Measurements from ENCODE around the gene PZP. TPM values are rescaled to one million over a fixed set of nuclear protein-coding genes. Genes with fewer than 3 reads are reported as not detected.
"Not testable (repeated sequence)": the region's sequence is repeated elsewhere in the genome, so short reads cannot be mapped to it uniquely, and the experiment has no call there.

Gene PZP
- total RNA-seq, 6 experiments from 2014 or later = not detected

- H3K4me3 Mint-ChIP-seq = no peak overlapping the region
- no peak for DNase-seq
- peaks cover 23% of the 10 kb centered on the region for H3K9me3 Mint-ChIP-seq
- no peak for TF ChIP-seq CTCF (IDR thresholded peaks at IDR 0.05)
- no peaks in the 10 kb centered on the region for H3K36me3 Mint-ChIP-seq (ENCODE audit: low read depth)
- H3K27ac Mint-ChIP-seq = no peak overlapping the region
- H3K4me1 Mint-ChIP-seq (ENCODE audit: low read depth) = no peaks in the 10 kb centered on the region
- H3K27me3 Mint-ChIP-seq (ENCODE audit: insufficient read depth) = no peaks in the 10 kb centered on the region; the same call in 1 of the 2 replicates
These were observed 13.3 kb upstream of the PZP start for GRCh38 chr12:9221483-9221882.

DNA sequence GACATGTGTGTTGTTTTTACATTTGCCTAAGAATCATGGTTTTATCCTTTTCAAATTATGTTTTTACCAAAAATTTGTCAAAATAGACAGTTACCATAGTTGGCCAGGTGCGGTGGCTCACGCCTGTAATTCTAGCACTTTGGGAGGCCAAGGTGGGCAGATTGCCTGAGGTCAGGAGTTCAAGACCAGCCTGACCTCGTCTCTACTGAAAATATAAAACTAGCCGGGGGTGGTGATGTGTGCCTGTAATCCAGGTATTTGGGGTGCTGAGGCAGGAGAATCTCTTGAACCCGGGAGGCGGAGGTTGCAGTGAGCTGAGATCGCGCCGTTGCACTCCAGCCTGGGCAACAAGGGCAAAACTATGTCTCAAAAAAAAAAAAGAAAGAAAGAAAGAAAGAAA is 12.8 kb upstream of the PZP start:
- H3K27me3 Mint-ChIP-seq (ENCODE audit: insufficient read depth); H3K27ac Mint-ChIP-seq; DNase-seq; H3K4me1 Mint-ChIP-seq (ENCODE audit: low read depth); H3K4me3 Mint-ChIP-seq; H3K36me3 Mint-ChIP-seq (ENCODE audit: low read depth): not testable (repeated sequence)
- H3K9me3 Mint-ChIP-seq = peaks cover 25% of the 10 kb centered on the region

GRCh38 chr12:9214534-9214933 is 6.3 kb upstream of the PZP start:
- Mint-ChIP-seq H3K27ac (no peak overlapping the region), H3K4me3 (no peak overlapping the region), H3K27me3 (ENCODE audit: insufficient read depth) (peaks cover 1% of the 10 kb centered on the region), H3K9me3 (peaks cover 31% of the 10 kb centered on the region), H3K4me1 (ENCODE audit: low read depth) (no peaks in the 10 kb centered on the region), H3K36me3 (ENCODE audit: low read depth) (no peaks in the 10 kb centered on the region)
- TF ChIP-seq CTCF (IDR thresholded peaks at IDR 0.05) = no peak
- DNase-seq = no peak

DNA sequence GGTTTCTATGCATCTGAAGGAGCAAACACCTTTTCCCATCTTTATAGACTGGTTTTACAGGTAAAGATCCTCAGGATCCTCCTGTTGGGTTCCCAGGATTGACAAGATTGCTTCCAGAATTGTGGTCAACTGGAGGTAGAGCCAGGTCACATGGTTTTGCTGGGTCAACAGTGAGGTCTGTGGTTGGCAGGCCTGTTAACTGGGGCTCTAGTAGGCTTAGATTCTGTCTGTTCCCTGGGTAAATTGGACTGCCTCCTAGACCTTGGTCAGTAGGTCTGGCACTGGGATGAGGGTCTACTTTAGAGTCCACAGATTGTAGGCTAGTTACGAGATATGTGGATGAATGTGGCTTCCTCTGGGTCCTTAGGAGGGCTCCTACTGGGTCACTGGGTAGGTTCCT is 3.5 kb upstream of the PZP start:
- H3K27me3 Mint-ChIP-seq (ENCODE audit: insufficient read depth) = peaks cover 1% of the 10 kb centered on the region; the same call in 1 of the 2 replicates
- H3K36me3 Mint-ChIP-seq (ENCODE audit: low read depth) = no peaks in the 10 kb centered on the region
- no peaks in the 10 kb centered on the region for H3K4me1 Mint-ChIP-seq (ENCODE audit: low read depth)
- peaks cover 25% of the 10 kb centered on the region for H3K9me3 Mint-ChIP-seq
- H3K4me3 Mint-ChIP-seq = no peak overlapping the region
- no peak for TF ChIP-seq CTCF (IDR thresholded peaks at IDR 0.05)
- DNase-seq = no peak
- H3K27ac Mint-ChIP-seq = no peak overlapping the region

DNA sequence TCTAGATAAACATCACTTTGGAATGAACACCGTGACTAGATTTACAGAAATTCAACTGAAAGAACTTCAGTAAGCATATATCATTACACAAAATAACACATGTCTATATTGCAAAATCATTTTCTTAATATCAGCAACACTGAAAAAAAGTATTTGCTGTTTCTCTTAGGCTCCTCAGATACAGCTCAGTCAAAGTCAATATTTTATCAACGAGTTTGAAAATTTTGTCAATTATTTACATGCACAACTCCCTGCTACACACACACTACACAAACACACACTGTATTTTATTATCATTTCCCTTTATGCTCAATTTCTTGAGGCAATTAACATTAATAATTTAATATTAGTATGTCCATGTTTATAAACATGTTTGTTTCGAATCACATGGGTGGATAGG is 3.8 kb downstream of the PZP start:
- Mint-ChIP-seq H3K27me3 (ENCODE audit: insufficient read depth) (no peaks in the 10 kb centered on the region; the same call in none of the 2 replicates), H3K4me1 (ENCODE audit: low read depth) (no peaks in the 10 kb centered on the region), H3K36me3 (ENCODE audit: low read depth) (no peaks in the 10 kb centered on the region), H3K9me3 (peaks cover 18% of the 10 kb centered on the region), H3K4me3 (no peak overlapping the region), H3K27ac (no peak overlapping the region)
- no peak for DNase-seq
- no peak for TF ChIP-seq CTCF (IDR thresholded peaks at IDR 0.05)

DNA sequence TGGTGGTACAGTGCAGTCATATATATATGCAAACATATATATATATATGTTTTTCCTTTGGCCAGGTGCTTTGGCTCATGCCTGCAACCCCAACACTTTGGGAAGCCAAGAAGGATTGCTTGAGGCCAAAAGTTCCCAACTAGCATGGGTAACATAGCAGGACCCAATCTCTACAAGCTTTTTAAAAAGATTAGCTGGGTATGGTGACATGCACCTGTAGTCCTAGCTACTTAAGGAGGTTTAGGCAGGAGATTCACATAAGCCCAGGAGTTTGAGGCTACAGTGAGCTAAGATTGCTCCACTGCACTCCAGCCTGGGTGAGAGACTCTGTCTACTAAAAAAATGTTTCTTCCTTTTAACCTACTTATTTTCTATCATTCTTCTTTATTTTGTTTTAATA is 10.2 kb downstream of the PZP start:
- no peak for TF ChIP-seq CTCF (IDR thresholded peaks at IDR 0.05)
- H3K27me3 Mint-ChIP-seq (ENCODE audit: insufficient read depth) = no peaks in the 10 kb centered on the region; the same call in none of the 2 replicates
- no peak overlapping the region for H3K27ac Mint-ChIP-seq
- no peaks in the 10 kb centered on the region for H3K36me3 Mint-ChIP-seq (ENCODE audit: low read depth)
- H3K4me3 Mint-ChIP-seq = no peak overlapping the region
- DNase-seq = no peak
- H3K4me1 Mint-ChIP-seq (ENCODE audit: low read depth) = no peaks in the 10 kb centered on the region
- H3K9me3 Mint-ChIP-seq = peaks cover 16% of the 10 kb centered on the region
